ENCODE measurements around the gene KDM5A.
"Not testable (repeated sequence)": the region's sequence is repeated elsewhere in the genome, so short reads cannot be mapped to it uniquely, and the experiment has no call there.

GRCh38 chr12:343036-343435 lies 46.1 kb downstream of the KDM5A start:
- not testable (repeated sequence) for TF ChIP-seq CTCF, POLR2A (IDR thresholded peaks at IDR 0.05)
